Activated effector memory CD4-positive, alpha-beta T cell treated with anti-CD3 and anti-CD28 coated beads, Interleukin-2, amount 50 U/mL, for 16 hours (primary cell): Measurements from ENCODE around the gene MAPK6.
"Not testable (repeated sequence)": the region's sequence is repeated elsewhere in the genome, so short reads cannot be mapped to it uniquely, and the experiment has no call there.

Experiments
- DNase-seq: peaks from one replicate; pipeline ENCODE4 v3.0.0-alpha.2; 2020

The MAPK6 gene

GRCh38 chr15:52011711-52012144 lies 7.3 kb upstream of the MAPK6 start:
- DNase-seq = no peak

- no peak for DNase-seq
These were observed 6.8 kb upstream of the MAPK6 start for GRCh38 chr15:52012210-52012609.

GRCh38 chr15:52013151-52013791 lies 5.7 kb upstream of the MAPK6 start:
- DNase-seq = no peak

- DNase-seq = no peak
These were observed 4.4 kb upstream of the MAPK6 start for GRCh38 chr15:52014616-52015015.

- DNase-seq = no peak
These were observed 2.7 kb upstream of the MAPK6 start for GRCh38 chr15:52016316-52016715.

- no peak for DNase-seq
These were observed 775 bp upstream of the MAPK6 start for GRCh38 chr15:52018244-52018643.

- peak; percentile 88 for DNase-seq
These were observed 588 bp downstream of the MAPK6 start for GRCh38 chr15:52019394-52020220.

GRCh38 chr15:52020221-52021085 lies 1.4 kb downstream of the MAPK6 start:
- DNase-seq = no peak

- DNase-seq = peak; percentile 87
These were observed 2.2 kb downstream of the MAPK6 start for GRCh38 chr15:52021128-52021671.

GRCh38 chr15:52021892-52022540 lies 3.0 kb downstream of the MAPK6 start:
- no peak for DNase-seq

GRCh38 chr15:52023169-52023922 lies 4.3 kb downstream of the MAPK6 start:
- DNase-seq = no peak

- no peak for DNase-seq
These were observed 9.5 kb downstream of the MAPK6 start for GRCh38 chr15:52028431-52029093.

- DNase-seq = no peak
These were observed 11.0 kb downstream of the MAPK6 start for GRCh38 chr15:52030010-52030409.

- no peak for DNase-seq
These were observed 12.5 kb downstream of the MAPK6 start for GRCh38 chr15:52031556-52031955.

- DNase-seq = no peak
These were observed 19.0 kb downstream of the MAPK6 start for GRCh38 chr15:52037889-52038505.

GRCh38 chr15:52039925-52040781 lies 21.1 kb downstream of the MAPK6 start:
- no peak for DNase-seq

- no peak for DNase-seq
These were observed 23.2 kb downstream of the MAPK6 start for GRCh38 chr15:52042051-52042851.

GRCh38 chr15:52045795-52046298 lies 26.8 kb downstream of the MAPK6 start:
- peak; percentile 66 for DNase-seq

- DNase-seq = not testable (repeated sequence)
These were observed 27.5 kb downstream of the MAPK6 start for GRCh38 chr15:52046552-52046951.
